ENCODE results near the gene USP5. TPM values are rescaled to one million over a fixed set of nuclear protein-coding genes. Genes with fewer than 3 reads are reported as not detected.

USP5 gene
- total RNA-seq, 1 donor: 77.1 TPM

DNA sequence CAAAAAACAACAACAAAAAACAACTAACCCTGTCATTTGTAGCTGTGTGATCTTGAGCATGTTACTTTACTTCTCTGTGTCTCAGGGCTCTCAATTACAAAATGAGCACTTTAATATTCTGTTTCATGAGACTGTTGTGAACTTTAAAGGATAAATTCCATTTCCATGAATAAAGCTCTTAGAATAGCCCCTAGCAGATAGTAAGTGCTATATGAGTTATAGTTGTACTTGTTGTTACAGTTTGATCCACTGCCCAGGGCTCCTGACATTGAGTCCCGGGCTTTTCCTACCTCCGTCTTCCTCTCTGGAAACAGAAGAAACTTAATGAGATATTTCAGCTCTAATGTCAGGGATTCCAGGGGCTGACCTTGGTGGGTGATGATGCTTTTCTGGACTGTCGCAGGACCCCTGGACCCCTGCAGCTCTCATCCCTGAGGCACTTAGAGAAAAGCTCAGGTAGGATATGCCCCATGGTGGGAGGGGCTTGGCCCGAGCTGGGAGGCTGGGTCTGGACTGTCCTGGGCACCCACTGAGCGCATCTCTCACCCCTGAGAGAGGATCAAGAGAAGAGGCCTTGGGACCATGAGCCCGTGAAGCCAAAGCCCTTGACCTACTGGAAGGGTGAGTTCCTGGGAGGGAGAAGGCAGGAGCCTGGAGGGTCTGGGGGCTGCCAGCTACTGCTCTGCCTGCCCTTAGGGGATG is 18.6 kb upstream of the USP5 start:
- Histone ChIP-seq H3K4me3 (ENCODE audit: insufficient read depth, low read length) (no peak overlapping the region), H3K79me2 (ENCODE audit: insufficient read depth, low read length) (peaks cover 37% of the 10 kb centered on the region), H4K20me1 (ENCODE audit: insufficient read depth, low read length) (peaks cover 16% of the 10 kb centered on the region), H3K27ac (ENCODE audit: low read depth, low read length) (no peak overlapping the region), H3K36me3 (ENCODE audit: insufficient read depth, low read length) (peaks cover 72% of the 10 kb centered on the region), H2AFZ (ENCODE audit: low read length) (no peak overlapping the region), H3K4me2 (ENCODE audit: insufficient read depth, low read length) (no peak overlapping the region), H3K27me3 (ENCODE audit: insufficient read depth, low read length) (no peaks in the 10 kb centered on the region), H3K4me1 (ENCODE audit: insufficient read depth, low read length) (peaks cover 9% of the 10 kb centered on the region), H3K9me3 (ENCODE audit: low read depth, low read length) (no peaks in the 10 kb centered on the region)
- peak; percentile 89 for DNase-seq (ENCODE audit: insufficient read length, low spot score, missing footprints)
- TF ChIP-seq, protein P1, sequence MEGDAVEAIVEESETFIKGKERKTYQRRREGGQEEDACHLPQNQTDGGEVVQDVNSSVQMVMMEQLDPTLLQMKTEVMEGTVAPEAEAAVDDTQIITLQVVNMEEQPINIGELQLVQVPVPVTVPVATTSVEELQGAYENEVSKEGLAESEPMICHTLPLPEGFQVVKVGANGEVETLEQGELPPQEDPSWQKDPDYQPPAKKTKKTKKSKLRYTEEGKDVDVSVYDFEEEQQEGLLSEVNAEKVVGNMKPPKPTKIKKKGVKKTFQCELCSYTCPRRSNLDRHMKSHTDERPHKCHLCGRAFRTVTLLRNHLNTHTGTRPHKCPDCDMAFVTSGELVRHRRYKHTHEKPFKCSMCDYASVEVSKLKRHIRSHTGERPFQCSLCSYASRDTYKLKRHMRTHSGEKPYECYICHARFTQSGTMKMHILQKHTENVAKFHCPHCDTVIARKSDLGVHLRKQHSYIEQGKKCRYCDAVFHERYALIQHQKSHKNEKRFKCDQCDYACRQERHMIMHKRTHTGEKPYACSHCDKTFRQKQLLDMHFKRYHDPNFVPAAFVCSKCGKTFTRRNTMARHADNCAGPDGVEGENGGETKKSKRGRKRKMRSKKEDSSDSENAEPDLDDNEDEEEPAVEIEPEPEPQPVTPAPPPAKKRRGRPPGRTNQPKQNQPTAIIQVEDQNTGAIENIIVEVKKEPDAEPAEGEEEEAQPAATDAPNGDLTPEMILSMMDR (IDR thresholded peaks at IDR 0.05; ENCODE audit: extremely low read depth, low read depth, low read length): no peak

DNA sequence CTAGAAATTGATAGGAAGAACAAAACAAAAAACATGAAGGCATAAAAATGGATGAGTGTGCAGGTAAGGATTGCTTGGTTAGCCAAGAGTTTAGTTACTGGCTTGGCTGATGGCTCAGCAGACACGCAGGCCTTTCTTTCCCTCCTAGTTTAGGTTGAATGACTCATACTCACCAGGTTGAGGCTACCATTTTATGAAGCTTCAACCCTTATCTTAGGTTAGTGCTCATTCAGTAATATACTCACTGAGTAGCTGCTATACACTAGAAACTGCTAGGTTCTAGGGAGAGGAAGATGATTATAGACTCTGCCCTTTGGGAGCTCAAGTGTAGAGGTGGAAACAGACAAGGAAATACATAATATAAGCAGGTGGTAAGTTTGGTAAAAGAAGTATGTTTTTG is 17.7 kb upstream of the USP5 start:
- Histone ChIP-seq H3K27ac (ENCODE audit: low read depth, low read length) (no peak overlapping the region), H3K79me2 (ENCODE audit: insufficient read depth, low read length) (peaks cover 28% of the 10 kb centered on the region), H3K9me3 (ENCODE audit: low read depth, low read length) (no peaks in the 10 kb centered on the region), H3K36me3 (ENCODE audit: insufficient read depth, low read length) (peaks cover 75% of the 10 kb centered on the region), H3K27me3 (ENCODE audit: insufficient read depth, low read length) (no peaks in the 10 kb centered on the region), H3K4me2 (ENCODE audit: insufficient read depth, low read length) (no peak overlapping the region), H3K4me1 (ENCODE audit: insufficient read depth, low read length) (peaks cover 9% of the 10 kb centered on the region), H2AFZ (ENCODE audit: low read length) (no peak overlapping the region), H4K20me1 (ENCODE audit: insufficient read depth, low read length) (peaks cover 17% of the 10 kb centered on the region), H3K4me3 (ENCODE audit: insufficient read depth, low read length) (no peak overlapping the region)
- peak; percentile 60 for DNase-seq (ENCODE audit: insufficient read length, low spot score, missing footprints)
- TF ChIP-seq, protein P1 (IDR thresholded peaks at IDR 0.05; ENCODE audit: extremely low read depth, low read depth, low read length): no peak

DNA sequence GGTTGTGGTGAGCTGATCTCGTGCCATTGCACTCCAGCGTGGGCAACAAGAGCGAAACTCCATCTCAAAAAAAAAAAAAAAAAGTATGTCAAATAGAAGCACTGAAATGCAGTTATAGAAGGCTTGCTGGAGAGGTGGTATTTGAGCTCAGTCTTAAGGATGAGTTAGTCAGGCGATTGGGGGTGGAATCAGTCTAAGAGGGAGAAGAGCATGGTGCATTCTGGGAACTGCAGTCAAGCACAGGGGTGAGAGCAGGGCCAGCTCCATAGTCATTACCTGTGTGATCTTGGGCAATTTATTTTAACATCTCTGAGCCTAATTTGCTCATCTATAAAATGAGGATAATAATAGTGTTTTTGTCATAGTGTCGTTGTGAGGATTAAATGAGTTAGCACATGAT is 17.1 kb upstream of the USP5 start:
- Histone ChIP-seq H3K4me2 (ENCODE audit: insufficient read depth, low read length) (no peak overlapping the region), H3K4me1 (ENCODE audit: insufficient read depth, low read length) (peaks cover 3% of the 10 kb centered on the region), H3K4me3 (ENCODE audit: insufficient read depth, low read length) (no peak overlapping the region), H3K9me3 (ENCODE audit: low read depth, low read length) (no peaks in the 10 kb centered on the region), H3K27me3 (ENCODE audit: insufficient read depth, low read length) (no peaks in the 10 kb centered on the region), H2AFZ (ENCODE audit: low read length) (no peak overlapping the region), H3K36me3 (ENCODE audit: insufficient read depth, low read length) (peaks cover 75% of the 10 kb centered on the region), H4K20me1 (ENCODE audit: insufficient read depth, low read length) (peaks cover 17% of the 10 kb centered on the region), H3K79me2 (ENCODE audit: insufficient read depth, low read length) (peaks cover 22% of the 10 kb centered on the region), H3K27ac (ENCODE audit: low read depth, low read length) (no peak overlapping the region)
- TF ChIP-seq, protein P1 (IDR thresholded peaks at IDR 0.05; ENCODE audit: extremely low read depth, low read depth, low read length): no peak
- DNase-seq (ENCODE audit: insufficient read length, low spot score, missing footprints): peak; percentile 54

DNA sequence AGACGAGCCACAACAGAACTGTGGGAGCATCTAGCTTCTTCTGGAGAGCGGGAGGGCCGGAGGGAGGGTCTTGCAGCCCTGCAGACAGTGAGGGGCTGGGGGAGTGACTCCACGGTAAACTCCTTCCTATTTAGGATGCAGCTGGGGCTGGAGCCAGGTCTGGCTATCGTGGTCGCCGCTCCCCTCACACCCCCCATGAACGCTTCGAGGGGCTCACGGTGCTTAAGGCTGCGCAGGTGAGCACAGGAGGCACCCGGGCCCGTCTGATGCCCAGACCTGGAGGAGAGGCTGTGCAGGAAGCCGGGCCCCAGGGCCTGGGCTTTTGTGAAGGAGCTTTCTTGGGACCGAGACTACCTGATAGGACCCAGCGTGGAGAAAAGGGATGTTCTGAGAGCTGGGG is 15.1 kb upstream of the USP5 start:
- Histone ChIP-seq H3K4me3 (ENCODE audit: insufficient read depth, low read length) (no peak overlapping the region), H2AFZ (ENCODE audit: low read length) (no peak overlapping the region), H3K4me2 (ENCODE audit: insufficient read depth, low read length) (no peak overlapping the region), H3K79me2 (ENCODE audit: insufficient read depth, low read length) (peaks cover 7% of the 10 kb centered on the region), H3K9me3 (ENCODE audit: low read depth, low read length) (no peaks in the 10 kb centered on the region), H3K27me3 (ENCODE audit: insufficient read depth, low read length) (no peaks in the 10 kb centered on the region), H3K4me1 (ENCODE audit: insufficient read depth, low read length) (no peaks in the 10 kb centered on the region), H3K27ac (ENCODE audit: low read depth, low read length) (no peak overlapping the region), H4K20me1 (ENCODE audit: insufficient read depth, low read length) (peaks cover 16% of the 10 kb centered on the region), H3K36me3 (ENCODE audit: insufficient read depth, low read length) (peaks cover 67% of the 10 kb centered on the region)
- DNase-seq (ENCODE audit: insufficient read length, low spot score, missing footprints): peak; percentile 63
- TF ChIP-seq, protein P1 (IDR thresholded peaks at IDR 0.05; ENCODE audit: extremely low read depth, low read depth, low read length): no peak

All from osteoblast (primary cell).